ENCODE results near the gene NAALADL2.

- TF ChIP-seq CTCF (conservative IDR thresholded peaks at IDR 0.05; ENCODE audit: low read depth, low read length) = no peak
- no peak for TF ChIP-seq EZH2 (IDR thresholded peaks at IDR 0.05; ENCODE audit: low read length, unreplicated experiment)
Observed at GRCh38 chr3:175279911-175280310, 420.8 kb downstream of the NAALADL2 start.
